Astrocyte (in vitro differentiated cells and primary cell): ENCODE data around the gene CAMK2G. TPM values are rescaled to one million over a fixed set of nuclear protein-coding genes. Genes with fewer than 3 reads are reported as not detected.

ENCODE experiments used
- DNase-seq: peaks from one replicate; pipeline ENCODE4 v3.0.0-alpha.2; 2010; ENCODE audit warnings: low read depth
- FAIRE-seq: peaks from 2 replicates; lab custom pipeline; 2011; peaks lifted over from hg19 to GRCh38; lab: Jason Lieb, UNC
- H2AFZ ChIP-seq: 2 replicates; pipeline ENCODE4 v1.6.0; 2012; ENCODE audit warnings: low read depth, low read length, inconsistent platforms
- H3K27ac ChIP-seq: 2 replicates; pipeline ENCODE4 v1.5.1; 2011; ENCODE audit warnings: low read depth, low read length, inconsistent platforms
- H3K27me3 ChIP-seq: 2 replicates; pipeline ENCODE4 v1.6.0; 2011; ENCODE audit warnings: low read length, inconsistent platforms; ENCODE audit not compliant: insufficient read depth
- H3K36me3 ChIP-seq: 2 replicates; pipeline ENCODE4 v1.5.1; 2011; ENCODE audit warnings: low read length, inconsistent platforms; ENCODE audit not compliant: insufficient read depth
- H3K4me1 ChIP-seq: 2 replicates; pipeline ENCODE4 v1.5.1; 2011; ENCODE audit warnings: low read length, inconsistent platforms; ENCODE audit not compliant: insufficient read depth
- H3K4me2 ChIP-seq: 2 replicates; pipeline ENCODE4 v1.6.0; 2012; ENCODE audit warnings: low read length, inconsistent platforms
- H3K4me3 ChIP-seq: 2 replicates; pipeline ENCODE4 v1.5.1; 2011; ENCODE audit warnings: low read depth, mild to moderate bottlenecking, low read length, inconsistent platforms; ENCODE audit not compliant: insufficient read depth
- H3K79me2 ChIP-seq: 2 replicates; pipeline ENCODE4 v1.6.0; 2012; ENCODE audit warnings: mild to moderate bottlenecking, low read length, inconsistent platforms; ENCODE audit not compliant: insufficient read depth
- H3K9ac ChIP-seq: 2 replicates; pipeline ENCODE4 v1.6.0; 2012; ENCODE audit warnings: mild to moderate bottlenecking, low read length, inconsistent platforms
- H3K9me3 ChIP-seq: 2 replicates; pipeline ENCODE4 v1.5.1; 2012; ENCODE audit warnings: low read depth, mild to moderate bottlenecking, low read length, inconsistent platforms; ENCODE audit not compliant: insufficient read depth
- H4K20me1 ChIP-seq: 2 replicates; pipeline ENCODE4 v1.6.0; 2012; ENCODE audit warnings: low read length, inconsistent platforms; ENCODE audit not compliant: insufficient read depth
- H3K27ac Mint-ChIP-seq: one replicate; pipeline ENCODE4 v1.8.0; 2021; ENCODE audit warnings: mild to moderate bottlenecking, mixed read lengths; ENCODE audit not compliant: unreplicated experiment
- H3K27me3 Mint-ChIP-seq: one replicate; pipeline ENCODE4 v1.8.0; 2021; ENCODE audit warnings: low read depth, mixed read lengths; ENCODE audit not compliant: unreplicated experiment
- H3K36me3 Mint-ChIP-seq: one replicate; pipeline ENCODE4 v1.8.0; 2021; ENCODE audit warnings: low read depth, mixed read lengths; ENCODE audit not compliant: unreplicated experiment
- H3K4me1 Mint-ChIP-seq: one replicate; pipeline ENCODE4 v1.8.0; 2021; ENCODE audit warnings: low read depth, mixed read lengths; ENCODE audit not compliant: unreplicated experiment
- H3K4me3 Mint-ChIP-seq: one replicate; pipeline ENCODE4 v1.8.0; 2021; ENCODE audit warnings: mild to moderate bottlenecking, moderate library complexity, mixed read lengths; ENCODE audit not compliant: unreplicated experiment
- H3K9me3 Mint-ChIP-seq: one replicate; pipeline ENCODE4 v1.8.0; 2021; ENCODE audit warnings: mild to moderate bottlenecking, mixed read lengths; ENCODE audit not compliant: unreplicated experiment
- CTCF ChIP-seq: IDR thresholded peaks from 2 replicates; pipeline ENCODE4 v1.5.1; 2011; ENCODE audit warnings: low read depth, mild to moderate bottlenecking, inconsistent platforms, low read length, moderate library complexity; ENCODE audit not compliant: insufficient read depth
- EZH2 ChIP-seq: IDR thresholded peaks from 2 replicates; pipeline ENCODE4 v1.6.1; 2012; ENCODE audit warnings: mild to moderate bottlenecking, low read length, inconsistent platforms; ENCODE audit not compliant: insufficient read depth
- total RNA-seq: library from RNA; stranded (reverse); gene quantifications from 2 replicates; pipeline ENCODE4 v1.2.1, GENCODE V29; 2021

Gene CAMK2G
- total RNA-seq, 1 donor from 2014 or later, result 19.8 TPM

GRCh38 chr10:73905256-73906020 is 31.1 kb upstream of the CAMK2G start:
- Histone ChIP-seq H3K27me3 (no peaks in the 10 kb centered on the region), H3K4me3 (no peak overlapping the region), H3K9me3 (no peaks in the 10 kb centered on the region), H2AFZ (no peak overlapping the region), H3K27ac (peak overlapping the region; percentile 97), H3K4me2 (peak overlapping the region; percentile 82), H3K36me3 (no peaks in the 10 kb centered on the region), H4K20me1 (no peaks in the 10 kb centered on the region), H3K9ac (no peak overlapping the region), H3K79me2 (peaks cover 6% of the 10 kb centered on the region), H3K4me1 (peaks cover 48% of the 10 kb centered on the region)
- Mint-ChIP-seq H3K36me3 (no peaks in the 10 kb centered on the region), H3K4me1 (peaks cover 35% of the 10 kb centered on the region), H3K27ac (peak overlapping the region; percentile 95), H3K27me3 (no peaks in the 10 kb centered on the region), H3K4me3 (no peak overlapping the region), H3K9me3 (no peaks in the 10 kb centered on the region)
- TF ChIP-seq CTCF (no peak), EZH2 (no peak)
- FAIRE-seq (peak; percentile 29), DNase-seq (no peak)

GRCh38 chr10:73902351-73902750 is 28.0 kb upstream of the CAMK2G start:
- Mint-ChIP-seq H3K36me3 (no peaks in the 10 kb centered on the region), H3K27me3 (no peaks in the 10 kb centered on the region), H3K27ac (no peak overlapping the region), H3K4me3 (no peak overlapping the region), H3K9me3 (no peaks in the 10 kb centered on the region), H3K4me1 (peaks cover 31% of the 10 kb centered on the region)
- DNase-seq (no peak), FAIRE-seq (no peak)
- Histone ChIP-seq H3K27me3 (no peaks in the 10 kb centered on the region), H2AFZ (no peak overlapping the region), H4K20me1 (no peaks in the 10 kb centered on the region), H3K4me3 (no peak overlapping the region), H3K9ac (no peak overlapping the region), H3K36me3 (no peaks in the 10 kb centered on the region), H3K4me2 (no peak overlapping the region), H3K4me1 (peaks cover 38% of the 10 kb centered on the region), H3K9me3 (no peaks in the 10 kb centered on the region), H3K79me2 (no peaks in the 10 kb centered on the region), H3K27ac (no peak overlapping the region)
- no peak for TF ChIP-seq EZH2
- TF ChIP-seq CTCF, result no peak

- Histone ChIP-seq H3K36me3 (no peaks in the 10 kb centered on the region), H3K27me3 (no peaks in the 10 kb centered on the region), H3K9me3 (no peaks in the 10 kb centered on the region), H3K9ac (no peak overlapping the region), H3K27ac (no peak overlapping the region), H3K79me2 (no peaks in the 10 kb centered on the region), H3K4me3 (no peak overlapping the region), H2AFZ (no peak overlapping the region), H4K20me1 (no peaks in the 10 kb centered on the region), H3K4me1 (peaks cover 28% of the 10 kb centered on the region), H3K4me2 (no peak overlapping the region)
- no peak for TF ChIP-seq CTCF
- TF ChIP-seq EZH2, result no peak
- H3K27me3 Mint-ChIP-seq, result no peaks in the 10 kb centered on the region
- no peaks in the 10 kb centered on the region for H3K36me3 Mint-ChIP-seq
- no peak overlapping the region for H3K27ac Mint-ChIP-seq
- no peak for DNase-seq
- FAIRE-seq, result no peak
- H3K9me3 Mint-ChIP-seq, result peaks cover 1% of the 10 kb centered on the region
- H3K4me3 Mint-ChIP-seq, result peak overlapping the region; percentile 66
- peaks cover 23% of the 10 kb centered on the region for H3K4me1 Mint-ChIP-seq
Measured at GRCh38 chr10:73901261-73901660, 26.9 kb upstream of the CAMK2G start.
